HG03135 (cell line): Measurements from ENCODE around the gene MCM3AP.

Source experiments
- ATAC-seq: cut with Tn5 transposase; IDR thresholded peaks from one replicate; pipeline ENCODE4 v1.9.1; 2021; ENCODE audit warnings: mild to moderate bottlenecking, moderate library complexity; ENCODE audit not compliant: unreplicated experiment

The MCM3AP gene

GRCh38 chr21:46189213-46189958 lies 96.0 kb downstream of the MCM3AP start:
- ATAC-seq = no peak

- ATAC-seq = no peak
Measured at GRCh38 chr21:46188226-46189212, 96.9 kb downstream of the MCM3AP start.

GRCh38 chr21:46187814-46188213 lies 97.6 kb downstream of the MCM3AP start:
- no peak for ATAC-seq

- no peak for ATAC-seq
Measured at GRCh38 chr21:46187261-46187660, 98.2 kb downstream of the MCM3AP start.

- ATAC-seq = no peak
Measured at GRCh38 chr21:46185716-46186115, 99.7 kb downstream of the MCM3AP start.
